Brain pericyte (primary cell): ENCODE data around the gene CACNA2D3.

Source experiments
- DNase-seq: peaks from one replicate; pipeline ENCODE4 v3.0.0-alpha.2; 2012; ENCODE audit warnings: low read depth, low spot score

CACNA2D3 gene

DNA sequence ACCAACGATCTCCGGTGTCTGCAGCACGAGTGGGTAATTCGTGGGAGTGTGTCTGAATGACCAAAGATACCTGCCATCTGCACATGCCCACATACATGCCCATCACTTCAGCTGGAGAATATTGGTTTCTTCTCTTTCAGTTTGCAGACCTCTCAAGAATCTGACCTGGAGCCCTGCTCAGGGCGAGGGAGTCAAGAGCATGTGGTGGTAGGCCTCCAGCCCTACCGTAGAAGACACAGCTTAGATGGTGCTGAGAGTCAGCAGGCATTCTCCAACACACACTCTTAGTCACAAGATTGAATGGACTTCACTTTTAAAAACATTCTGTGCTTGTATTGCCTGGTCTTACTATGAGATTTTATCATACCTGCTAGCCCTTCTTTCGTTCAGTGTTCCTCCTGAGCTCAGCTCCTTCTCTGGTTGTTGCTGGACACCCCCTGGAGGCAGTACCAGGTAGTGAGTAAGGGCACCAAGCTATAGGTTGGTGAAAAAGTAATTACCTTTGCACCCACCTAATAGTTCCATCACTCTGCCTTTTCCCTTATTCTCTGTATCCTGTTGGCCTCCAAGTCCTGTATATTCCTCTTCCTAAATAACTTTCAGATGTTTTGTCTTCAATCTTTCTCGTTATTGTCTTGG lies 252.0 kb downstream of the CACNA2D3 start:
- DNase-seq: no peak

DNA sequence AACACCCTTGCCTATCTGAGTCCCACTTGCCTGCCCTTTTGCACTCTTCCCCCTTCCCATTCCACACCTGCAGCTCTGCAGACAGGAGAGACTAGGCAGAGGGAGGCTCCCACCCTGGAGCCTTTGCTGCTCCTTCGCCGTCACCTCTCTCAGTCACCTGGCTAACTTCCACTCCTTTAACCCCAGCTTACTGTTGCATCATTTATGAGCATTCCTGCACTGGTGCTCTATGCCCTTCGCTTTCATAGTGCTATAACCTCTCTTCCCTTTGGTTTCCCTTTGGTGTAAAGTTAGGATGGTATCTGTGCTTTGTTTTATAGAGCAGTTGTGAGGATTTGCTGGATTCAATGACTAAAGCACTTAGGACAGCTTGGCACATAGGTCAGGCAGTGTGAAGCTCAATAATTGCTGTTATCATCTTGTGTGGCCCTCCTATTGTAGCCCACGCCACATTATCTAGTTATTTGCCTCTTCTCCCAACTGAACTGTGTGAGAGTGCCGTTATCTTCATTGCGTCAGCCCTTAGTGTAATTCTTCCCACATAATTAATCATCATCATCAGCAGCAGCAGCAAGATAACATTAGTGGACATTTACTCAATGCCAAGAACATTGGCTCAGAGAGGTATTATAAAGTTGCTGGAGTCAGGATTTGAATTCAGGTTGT lies 253.9 kb downstream of the CACNA2D3 start:
- no peak for DNase-seq

DNA sequence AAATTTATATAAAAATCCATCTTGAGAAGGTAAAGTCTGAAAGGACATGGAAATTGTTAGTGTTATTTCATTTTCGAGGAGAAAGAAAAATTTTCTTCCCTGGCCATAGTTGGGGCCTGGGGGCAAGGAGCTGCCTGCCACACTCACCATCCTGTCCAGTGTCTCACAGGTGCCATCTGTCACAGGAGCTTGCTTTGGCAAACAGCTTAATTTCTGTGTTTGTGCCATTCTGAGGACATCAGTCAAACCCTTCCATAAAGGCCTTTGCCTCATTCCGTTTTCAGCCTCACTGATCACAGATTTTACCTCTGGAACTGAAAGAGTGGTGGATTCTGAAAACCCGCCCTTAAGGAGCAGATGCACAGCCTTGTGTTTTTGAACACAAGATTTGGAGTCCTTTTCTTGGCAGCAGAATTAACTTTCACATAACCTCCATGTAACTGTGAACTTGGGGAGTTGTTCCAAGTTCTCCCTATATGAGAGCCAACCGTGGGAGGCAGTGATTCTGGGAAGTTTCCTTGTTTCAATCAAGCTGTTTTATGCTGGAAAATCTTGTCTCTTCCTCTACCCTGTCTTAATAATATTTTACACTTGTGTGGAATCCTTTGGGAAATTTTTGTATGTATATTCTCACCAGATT lies 254.7 kb downstream of the CACNA2D3 start:
- DNase-seq: no peak

DNA sequence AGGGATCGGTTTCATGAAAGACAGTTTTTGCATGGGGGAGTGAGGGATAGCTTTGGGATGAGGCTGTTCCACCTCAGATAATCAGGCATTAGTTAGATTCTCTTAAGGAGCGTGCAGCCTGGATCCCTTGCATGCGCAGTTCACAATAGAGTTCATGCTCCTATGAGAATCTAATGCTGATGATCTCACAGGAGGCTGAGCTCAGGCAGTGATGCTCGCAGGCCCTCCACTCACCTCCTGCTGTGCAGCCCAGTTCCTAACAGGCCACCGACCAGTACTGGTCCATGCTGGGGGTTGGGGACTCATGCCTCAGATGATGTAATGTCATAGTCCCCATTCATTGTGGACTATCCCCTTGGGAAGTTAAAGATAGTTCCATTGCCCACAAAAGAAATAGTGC lies 255.8 kb downstream of the CACNA2D3 start:
- DNase-seq: no peak

DNA sequence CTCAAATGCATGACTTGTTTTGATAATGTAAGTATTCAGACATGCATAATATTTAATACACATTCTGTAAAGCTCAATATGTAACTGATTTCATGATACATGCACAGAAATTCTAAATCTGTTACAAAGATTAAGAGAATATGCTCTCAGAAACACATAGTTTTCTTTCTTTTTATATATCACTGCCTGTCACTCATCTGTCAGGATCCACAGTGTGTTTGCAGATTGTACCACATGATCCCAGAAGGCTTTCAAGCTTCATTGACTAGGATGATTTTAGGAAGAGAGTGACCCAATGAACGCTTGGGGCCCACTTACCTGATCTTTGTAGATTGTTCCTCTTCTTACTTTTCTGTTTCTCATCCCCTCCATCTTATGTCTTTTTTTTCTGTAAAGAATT lies 261.9 kb downstream of the CACNA2D3 start:
- DNase-seq: no peak

DNA sequence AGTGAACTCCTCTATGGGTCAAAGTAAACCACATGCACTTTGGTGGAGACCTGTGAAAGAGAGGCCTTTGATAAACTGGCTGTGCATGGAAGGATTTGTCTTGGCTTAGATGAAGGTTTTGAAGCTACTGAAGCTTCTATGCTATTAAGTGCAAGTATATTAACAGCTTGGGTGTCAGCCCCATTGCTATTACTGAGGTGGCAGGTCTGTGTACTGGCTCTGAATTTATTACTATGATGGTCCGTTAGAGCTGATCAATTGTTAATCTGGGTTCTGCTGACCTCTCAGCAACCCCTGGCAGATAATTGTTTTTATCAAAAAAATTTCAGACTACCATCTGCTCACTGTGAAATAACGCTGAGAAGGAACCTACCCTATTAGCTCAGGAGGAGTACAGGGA lies 268.2 kb downstream of the CACNA2D3 start:
- no peak for DNase-seq

DNA sequence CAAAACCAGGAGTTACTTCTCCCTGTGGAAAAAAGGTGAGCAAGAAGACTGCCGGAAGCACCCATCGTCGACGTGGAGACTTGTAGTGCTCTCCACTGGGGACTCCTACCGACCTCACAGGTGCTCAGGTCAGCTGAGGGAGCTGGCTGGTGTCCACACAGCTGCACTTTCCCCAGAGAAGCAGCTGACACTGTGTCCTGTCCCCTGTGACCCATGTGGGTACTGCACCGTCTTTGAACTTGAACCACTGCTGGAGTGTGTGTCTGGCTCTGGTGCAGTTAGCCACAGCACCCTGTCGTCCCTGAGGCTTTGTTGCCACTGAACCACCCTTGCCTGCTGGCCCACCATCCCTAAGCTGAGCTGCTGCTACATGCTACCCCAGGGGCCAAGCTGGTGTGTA lies 270.8 kb downstream of the CACNA2D3 start:
- DNase-seq: no peak

DNA sequence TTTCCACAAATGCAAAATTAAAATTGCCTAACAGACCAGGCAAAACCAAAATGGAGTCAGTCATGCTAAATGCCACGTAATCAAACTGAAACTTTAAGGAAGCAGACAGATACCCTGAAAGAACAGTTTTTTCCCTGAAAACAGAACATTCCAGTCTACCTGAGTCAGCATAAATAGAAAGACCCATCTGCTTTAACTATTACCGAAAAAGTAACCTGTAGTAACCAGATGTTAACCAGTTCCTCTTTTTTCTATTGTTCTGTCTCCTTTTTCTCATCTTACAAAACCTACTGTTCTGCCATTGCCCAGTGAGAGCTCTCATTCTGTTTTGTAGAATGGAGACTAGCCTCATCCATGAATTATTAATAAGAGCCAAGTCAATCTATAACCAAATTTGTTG lies 286.0 kb downstream of the CACNA2D3 start:
- no peak for DNase-seq

DNA sequence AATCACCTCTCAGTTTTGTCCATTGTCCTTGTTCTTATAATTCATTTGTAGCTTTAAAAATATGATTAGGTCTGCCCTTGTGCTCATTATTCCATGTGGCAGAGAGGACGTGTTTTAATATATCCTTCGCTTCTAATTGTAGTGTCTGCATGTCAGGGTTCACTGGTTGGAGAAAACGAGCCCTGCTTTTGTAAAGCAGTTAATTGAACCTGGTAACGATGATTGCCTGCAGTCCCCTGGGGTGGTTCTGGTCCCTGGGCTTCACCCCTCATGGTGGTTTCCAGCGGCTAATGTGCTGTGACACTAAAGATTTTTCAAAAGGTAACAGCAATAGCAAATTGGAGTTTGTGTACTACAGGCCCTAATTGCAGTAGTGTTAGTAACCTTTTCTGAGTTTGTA lies 299.6 kb downstream of the CACNA2D3 start:
- DNase-seq: no peak

DNA sequence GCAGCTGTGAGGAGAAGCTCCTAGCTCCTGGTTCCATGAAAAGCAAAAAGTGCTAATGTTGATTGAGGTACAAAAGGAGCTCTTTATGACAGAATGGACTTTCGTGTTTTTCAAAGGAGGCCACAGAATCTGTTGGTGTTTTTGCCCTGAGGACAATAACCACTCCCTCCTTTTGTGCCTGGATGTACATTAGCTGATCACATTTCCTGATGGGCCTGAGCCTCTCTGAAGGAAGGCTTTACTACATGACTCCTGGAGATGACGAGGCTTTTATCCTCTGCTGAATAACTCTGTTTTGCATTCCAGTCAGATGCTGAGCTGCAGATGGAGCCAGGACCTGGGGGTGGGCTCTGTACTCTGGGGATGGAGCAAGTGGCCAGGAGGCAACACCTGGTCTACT lies 301.9 kb downstream of the CACNA2D3 start:
- no peak for DNase-seq

DNA sequence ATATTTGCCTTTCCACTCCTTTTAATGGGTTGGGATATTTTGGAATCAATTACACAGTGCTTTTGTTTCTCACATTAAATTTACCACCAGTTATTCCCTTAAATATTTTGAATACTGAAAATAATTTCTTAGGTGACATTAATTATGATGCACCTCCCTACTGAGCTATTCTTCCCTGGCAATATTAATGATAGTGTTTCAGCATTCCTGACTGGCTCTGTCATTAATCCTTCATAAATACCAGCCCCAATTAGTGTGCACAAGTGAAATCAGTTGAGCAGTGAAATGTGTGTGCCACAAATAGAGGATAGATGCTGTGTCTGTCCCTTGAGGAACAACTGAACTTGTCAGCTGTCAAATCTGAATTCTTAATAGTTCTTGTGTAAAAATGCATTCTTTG lies 304.0 kb downstream of the CACNA2D3 start:
- no peak for DNase-seq

DNA sequence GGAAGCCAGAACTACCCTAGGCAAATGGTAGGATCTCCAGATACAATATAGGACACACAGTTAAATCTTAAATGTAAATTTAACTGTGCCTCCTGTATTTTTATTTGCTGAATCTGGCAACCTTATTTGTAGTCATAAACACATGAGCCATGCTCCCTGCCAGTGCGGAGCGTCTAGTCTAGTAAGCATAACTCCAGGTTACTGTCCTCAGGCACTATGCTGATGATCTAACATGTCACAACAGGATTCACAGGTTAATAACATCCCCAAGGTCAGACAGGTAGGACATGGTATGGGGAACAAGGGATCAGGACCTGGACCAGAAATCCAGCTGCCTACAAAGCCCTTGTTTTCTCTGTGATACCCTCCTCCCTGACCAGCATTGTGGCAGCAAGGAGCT lies 305.1 kb downstream of the CACNA2D3 start:
- no peak for DNase-seq

DNA sequence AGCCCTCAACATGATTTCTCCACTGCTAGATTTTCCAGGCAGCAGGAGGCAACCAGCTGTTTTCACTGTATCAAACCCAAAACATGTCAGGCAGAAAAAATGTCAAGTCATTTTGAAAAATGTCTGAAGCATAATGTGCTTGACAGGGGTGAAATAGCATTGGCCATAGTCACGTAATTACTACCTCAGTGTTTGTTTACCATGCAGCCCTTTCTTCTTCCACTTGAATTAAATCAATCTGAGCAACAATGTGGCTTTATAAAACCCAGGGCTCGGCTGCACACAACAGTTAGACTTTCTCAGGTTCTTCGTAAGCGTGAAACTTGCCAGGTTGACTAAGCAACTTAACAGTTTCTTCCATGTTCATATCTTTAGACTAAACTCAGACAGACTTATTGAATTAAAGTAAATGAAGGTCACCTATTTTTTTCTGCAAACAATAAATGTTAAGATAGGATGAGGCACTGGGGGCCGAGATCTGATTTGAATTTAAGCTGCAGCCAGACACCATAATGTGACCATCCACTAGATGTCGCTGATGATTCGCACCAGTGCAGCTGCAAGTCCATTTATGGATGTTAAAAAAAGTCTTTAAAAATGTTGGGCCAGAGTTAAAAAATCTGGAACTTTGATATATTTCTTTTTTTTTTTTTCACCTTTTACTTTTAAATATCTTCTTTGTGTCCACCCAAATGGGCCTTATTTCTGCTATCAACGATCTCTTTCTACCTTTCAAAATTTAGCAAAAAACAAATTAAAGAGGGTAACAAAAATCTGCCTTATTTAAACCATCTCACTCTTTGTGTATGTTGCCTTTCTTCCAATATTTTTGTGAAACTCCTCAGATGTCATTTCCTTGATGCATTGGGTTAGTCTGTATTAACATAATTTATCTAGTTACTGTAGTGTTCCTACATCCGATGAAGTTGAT lies 305.9 kb downstream of the CACNA2D3 start:
- DNase-seq: no peak

DNA sequence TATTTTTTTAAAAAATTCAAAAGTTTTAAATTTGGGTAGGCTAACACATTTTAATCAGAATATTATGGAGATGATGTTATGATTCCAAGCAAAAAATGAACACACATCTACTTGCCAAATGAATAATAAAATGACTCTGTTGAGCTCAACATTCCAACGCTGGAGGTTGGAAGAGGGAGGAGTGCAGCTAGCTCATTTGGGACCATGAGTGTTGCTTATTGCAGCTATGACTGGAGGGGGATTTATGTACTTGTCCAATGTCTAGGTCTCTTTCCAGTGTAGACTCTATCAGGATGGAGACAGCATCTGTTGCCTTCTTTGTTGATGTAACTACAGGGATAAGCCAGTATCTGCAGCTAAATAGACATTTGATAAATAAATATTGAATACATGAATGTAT lies 310.6 kb downstream of the CACNA2D3 start:
- DNase-seq: no peak

DNA sequence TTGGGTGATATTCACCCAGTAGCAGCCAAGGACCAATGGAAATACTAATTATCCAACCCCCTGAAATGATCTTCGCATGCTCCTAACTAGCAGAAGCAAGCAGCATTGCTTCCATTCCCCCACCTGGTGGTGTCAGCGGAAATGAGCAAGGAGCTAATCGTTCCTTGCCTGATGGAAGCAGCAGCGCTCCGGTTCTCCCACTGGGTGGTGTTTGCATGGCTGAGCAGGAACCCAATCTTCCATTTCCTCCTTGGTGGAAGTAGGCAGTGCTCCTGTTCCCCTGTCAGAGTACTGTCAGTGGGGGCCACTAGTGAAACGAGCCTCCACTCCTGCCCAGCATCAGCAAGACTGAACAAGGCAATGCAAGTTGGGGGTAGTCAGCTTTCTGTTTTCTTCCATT lies 311.5 kb downstream of the CACNA2D3 start:
- no peak for DNase-seq

DNA sequence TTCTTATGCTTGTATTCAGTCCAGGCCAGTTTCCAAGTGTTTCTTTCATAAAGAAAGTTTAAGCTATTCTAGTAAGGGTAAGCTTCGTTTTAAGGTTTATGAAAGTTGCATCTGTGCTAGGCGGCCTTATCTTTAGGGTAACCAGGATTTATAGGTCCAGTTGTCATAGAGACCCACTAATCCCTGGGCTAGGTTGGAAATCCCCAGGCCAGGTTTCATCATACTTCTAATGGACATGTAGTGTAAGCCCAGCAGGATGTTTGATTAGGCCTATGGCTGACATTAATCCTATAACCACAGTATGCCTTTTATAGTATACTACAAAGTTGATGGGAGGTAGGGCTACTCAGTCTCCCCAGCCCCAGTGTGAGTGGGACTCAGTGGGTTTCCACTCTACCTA lies 312.4 kb downstream of the CACNA2D3 start:
- no peak for DNase-seq

DNA sequence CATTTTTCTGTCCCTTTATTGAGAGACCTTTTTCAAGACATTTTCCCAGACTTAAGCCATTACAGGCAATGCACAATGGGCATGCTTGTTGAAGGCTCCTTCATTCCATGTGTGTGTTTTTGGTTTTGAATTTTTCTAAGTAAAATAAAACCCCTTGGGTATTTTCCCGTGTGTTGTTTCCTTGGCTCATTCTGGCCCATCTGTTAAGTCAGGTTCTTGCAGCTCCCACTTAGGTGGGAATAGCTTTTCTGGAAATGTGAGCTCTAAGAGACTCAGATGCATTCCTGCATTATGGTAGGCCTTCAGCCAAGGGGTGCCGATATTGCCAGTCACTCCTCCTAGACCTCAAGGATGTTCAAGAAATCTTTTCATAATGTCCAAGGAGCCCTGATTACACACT lies 314.9 kb downstream of the CACNA2D3 start:
- DNase-seq: no peak

DNA sequence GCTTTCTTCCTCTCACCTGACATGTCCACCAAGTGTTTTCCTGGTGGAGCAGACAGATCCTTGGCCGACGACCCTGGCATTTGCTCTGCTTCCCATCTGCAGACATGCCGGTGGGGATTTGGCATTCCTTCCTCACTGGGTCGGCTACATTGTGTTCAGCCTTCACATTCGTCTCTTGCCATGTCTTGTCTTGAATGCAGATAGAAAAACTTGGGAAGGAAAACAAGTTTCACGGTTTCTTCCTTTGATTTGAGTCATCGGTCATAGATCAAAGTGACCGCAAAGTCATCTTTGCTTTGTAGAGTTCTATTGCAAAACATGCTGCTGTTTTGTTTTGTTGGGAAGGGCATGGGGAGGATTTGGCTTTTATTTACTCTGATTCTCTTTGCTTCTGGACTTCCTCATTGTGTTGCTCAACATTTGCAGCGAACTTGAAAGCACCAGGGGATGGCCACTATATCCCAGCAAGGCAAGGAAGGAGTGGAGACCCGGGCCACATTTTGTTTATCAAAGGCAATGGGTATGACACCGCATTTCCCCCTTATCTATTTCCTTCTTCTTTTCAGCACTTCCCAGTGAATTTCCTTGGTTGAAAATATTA lies 321.3 kb downstream of the CACNA2D3 start:
- DNase-seq: no peak

DNA sequence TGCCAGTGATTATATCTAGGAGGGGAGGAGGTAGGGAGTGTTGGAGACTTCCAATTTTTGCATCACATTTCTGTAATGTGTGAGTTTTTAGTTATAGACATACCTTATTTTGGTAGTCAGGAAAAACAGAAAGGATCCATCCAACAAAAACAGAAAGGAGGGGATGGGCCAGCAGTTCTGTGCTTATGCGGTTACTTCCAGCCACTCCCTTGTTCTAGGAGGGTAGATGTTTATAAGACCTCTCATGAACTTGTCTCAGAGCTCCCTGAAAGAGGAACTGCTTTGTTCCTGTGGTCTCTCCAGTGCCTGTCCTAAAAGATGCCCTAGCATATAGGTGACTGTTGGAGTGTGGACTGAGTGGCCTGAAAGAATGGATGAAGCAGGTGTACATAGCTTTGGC lies 323.3 kb downstream of the CACNA2D3 start:
- DNase-seq: no peak

DNA sequence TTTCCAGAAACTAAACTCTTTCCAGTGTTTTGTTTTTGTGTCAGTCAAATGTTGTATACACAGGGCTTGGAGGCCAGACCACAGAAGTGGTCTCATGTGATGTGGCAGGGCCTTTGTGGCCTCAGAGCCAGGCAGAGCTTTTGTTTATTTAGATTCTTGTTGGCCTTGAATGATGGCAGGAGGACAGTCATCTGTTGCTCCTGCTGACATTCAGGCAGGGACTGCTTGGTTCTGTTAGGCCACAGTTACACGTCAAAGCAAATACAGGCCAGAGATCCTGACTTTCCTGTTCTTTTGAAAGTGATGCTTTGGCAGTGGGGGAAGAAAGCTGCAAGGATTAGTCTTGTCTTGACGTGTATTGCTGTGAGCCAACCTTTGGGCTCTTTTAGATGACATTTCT lies 325.1 kb downstream of the CACNA2D3 start:
- no peak for DNase-seq

DNA sequence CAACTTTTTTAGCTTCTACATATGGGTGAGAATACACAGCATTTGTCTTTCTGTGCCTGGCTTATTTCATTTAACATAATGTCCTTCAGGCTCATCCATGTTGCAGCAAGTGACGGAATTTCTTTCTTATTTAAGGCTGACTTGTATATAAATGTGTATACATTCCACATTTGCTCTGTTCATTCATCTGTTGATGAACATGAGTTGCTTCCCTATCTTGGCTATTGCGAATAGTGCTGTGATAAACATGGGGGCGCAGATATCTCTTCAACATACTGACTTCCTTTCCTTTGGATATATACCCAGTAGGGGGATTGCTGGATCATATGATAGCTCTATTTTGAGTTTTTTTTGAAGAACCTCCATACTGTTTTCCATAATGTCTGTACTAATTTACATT lies 332.5 kb downstream of the CACNA2D3 start:
- no peak for DNase-seq

DNA sequence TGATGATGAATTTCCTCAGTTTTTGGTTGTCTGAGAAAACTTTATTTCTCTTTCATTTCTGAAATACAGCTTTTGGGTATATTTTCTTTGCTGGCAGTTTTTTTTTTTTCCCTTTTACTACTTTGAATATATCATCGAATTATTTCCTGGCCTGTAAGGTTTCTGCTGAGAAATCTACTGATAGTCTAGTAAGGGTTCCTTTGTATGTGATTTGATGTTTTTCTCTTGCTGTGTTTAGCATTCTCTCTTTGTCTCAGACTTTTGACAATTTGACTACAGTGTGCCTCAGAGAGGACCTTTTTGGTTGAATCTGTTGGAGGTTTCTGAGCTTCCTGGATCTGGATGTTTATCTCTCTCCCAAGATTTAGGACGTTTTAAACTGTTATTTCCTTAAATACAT lies 336.0 kb downstream of the CACNA2D3 start:
- DNase-seq: no peak
